RWPE2 (cell line): ENCODE results near the gene FAM107B.

Source experiments
- ATAC-seq: fragments of 200-7000 bp; cut with Tn5 transposase; 3 replicates; pipeline ENCODE4 v1.9.1; 2021; ENCODE audit warnings: low read depth
- DNase-seq: peaks from one replicate; pipeline ENCODE4 v3.0.0-alpha.2; 2020; ENCODE audit warnings: low spot score
- H3K27ac ChIP-seq: fragments of 450-650 bp; 2 replicates; pipeline ENCODE4 v1.5.1; 2017; ENCODE audit warnings: mild to moderate bottlenecking; ENCODE audit not compliant: poor library complexity, severe bottlenecking
- H3K27me3 ChIP-seq: fragments of 250-450 bp; sonication (Bioruptor Pico); 2 replicates; pipeline ENCODE4 v1.5.1; 2021; ENCODE audit warnings: mild to moderate bottlenecking, moderate library complexity; ENCODE audit not compliant: insufficient read depth, poor library complexity, severe bottlenecking
- H3K36me3 ChIP-seq: fragments of 250-450 bp; sonication (Bioruptor Pico); 2 replicates; pipeline ENCODE4 v1.5.1; 2020; ENCODE audit warnings: low read depth, mild to moderate bottlenecking, moderate library complexity
- H3K4me1 ChIP-seq: fragments of 250-450 bp; sonication (Bioruptor Pico); 2 replicates; pipeline ENCODE4 v1.5.1; 2021; ENCODE audit warnings: mild to moderate bottlenecking, moderate library complexity; ENCODE audit not compliant: insufficient read depth, poor library complexity, severe bottlenecking
- H3K4me3 ChIP-seq: fragments of 250-450 bp; sonication (Bioruptor Pico); 2 replicates; pipeline ENCODE4 v1.5.1; 2021; ENCODE audit warnings: mild to moderate bottlenecking, moderate library complexity; ENCODE audit not compliant: severe bottlenecking
- H3K9me3 ChIP-seq: fragments of 250-450 bp; sonication (Bioruptor Pico); 2 replicates; pipeline ENCODE4 v1.5.1; 2021; ENCODE audit warnings: mild to moderate bottlenecking, moderate library complexity; ENCODE audit not compliant: severe bottlenecking
- TF ChIP-seq, protein P1 (sequence below): fragments of 450-650 bp; IDR thresholded peaks from one replicate; pipeline ENCODE4 v1.5.1; 2017; ENCODE audit warnings: mild to moderate bottlenecking, moderate library complexity; ENCODE audit not compliant: poor library complexity, severe bottlenecking

FAM107B gene

DNA sequence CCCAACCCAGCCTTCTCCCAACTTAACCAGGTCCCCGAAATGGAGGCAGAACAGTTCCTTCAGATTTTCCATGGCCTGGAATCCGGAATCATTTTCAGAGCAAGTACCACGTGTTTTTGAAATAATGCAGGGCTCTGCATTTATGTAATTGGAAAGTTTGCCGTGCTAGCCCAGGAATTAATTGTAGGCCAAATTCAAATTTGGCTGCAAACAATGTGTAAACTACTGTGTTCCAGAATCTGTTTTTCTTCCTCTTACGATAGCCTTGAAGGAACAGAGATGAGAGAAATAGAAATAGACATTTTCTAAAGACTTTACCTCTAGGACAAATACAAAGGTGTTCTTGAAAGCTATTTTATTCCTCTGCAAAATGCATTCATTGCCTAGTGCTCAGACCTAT lies 77.4 kb downstream of the FAM107B start:
- Histone ChIP-seq H3K36me3 (no peaks in the 10 kb centered on the region), H3K27ac (no peak overlapping the region), H3K9me3 (no peaks in the 10 kb centered on the region), H3K4me1 (no peaks in the 10 kb centered on the region), H3K4me3 (no peak overlapping the region), H3K27me3 (no peaks in the 10 kb centered on the region)
- ATAC-seq (no peak), DNase-seq (no peak)
- TF ChIP-seq, protein P1, sequence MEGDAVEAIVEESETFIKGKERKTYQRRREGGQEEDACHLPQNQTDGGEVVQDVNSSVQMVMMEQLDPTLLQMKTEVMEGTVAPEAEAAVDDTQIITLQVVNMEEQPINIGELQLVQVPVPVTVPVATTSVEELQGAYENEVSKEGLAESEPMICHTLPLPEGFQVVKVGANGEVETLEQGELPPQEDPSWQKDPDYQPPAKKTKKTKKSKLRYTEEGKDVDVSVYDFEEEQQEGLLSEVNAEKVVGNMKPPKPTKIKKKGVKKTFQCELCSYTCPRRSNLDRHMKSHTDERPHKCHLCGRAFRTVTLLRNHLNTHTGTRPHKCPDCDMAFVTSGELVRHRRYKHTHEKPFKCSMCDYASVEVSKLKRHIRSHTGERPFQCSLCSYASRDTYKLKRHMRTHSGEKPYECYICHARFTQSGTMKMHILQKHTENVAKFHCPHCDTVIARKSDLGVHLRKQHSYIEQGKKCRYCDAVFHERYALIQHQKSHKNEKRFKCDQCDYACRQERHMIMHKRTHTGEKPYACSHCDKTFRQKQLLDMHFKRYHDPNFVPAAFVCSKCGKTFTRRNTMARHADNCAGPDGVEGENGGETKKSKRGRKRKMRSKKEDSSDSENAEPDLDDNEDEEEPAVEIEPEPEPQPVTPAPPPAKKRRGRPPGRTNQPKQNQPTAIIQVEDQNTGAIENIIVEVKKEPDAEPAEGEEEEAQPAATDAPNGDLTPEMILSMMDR: no peak

DNA sequence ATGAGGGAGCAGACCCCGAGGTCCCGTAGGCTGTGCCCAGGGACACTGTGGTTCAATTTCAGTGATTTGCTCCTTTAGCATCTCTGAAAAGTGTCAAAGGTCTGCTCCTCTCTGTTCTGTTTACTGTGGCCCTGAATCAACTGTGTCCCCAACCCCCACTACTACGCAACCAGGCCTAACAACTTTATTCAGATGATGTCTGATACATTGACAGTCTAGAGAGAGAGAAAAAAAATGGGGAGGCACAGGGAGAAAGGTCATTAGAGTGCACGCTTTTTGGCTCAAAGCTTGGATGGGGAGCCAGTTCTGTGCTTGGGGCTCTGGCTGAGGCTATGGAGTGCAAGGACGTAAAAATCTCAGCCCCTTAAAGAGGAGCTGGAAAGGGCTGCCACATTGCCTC lies 77.9 kb downstream of the FAM107B start:
- no peaks in the 10 kb centered on the region for H3K9me3 ChIP-seq
- no peaks in the 10 kb centered on the region for H3K36me3 ChIP-seq
- H3K4me3 ChIP-seq: no peak overlapping the region
- DNase-seq (no peak), ATAC-seq (no peak)
- no peaks in the 10 kb centered on the region for H3K27me3 ChIP-seq
- TF ChIP-seq, protein P1: no peak
- H3K4me1 ChIP-seq: no peaks in the 10 kb centered on the region
- no peak overlapping the region for H3K27ac ChIP-seq

DNA sequence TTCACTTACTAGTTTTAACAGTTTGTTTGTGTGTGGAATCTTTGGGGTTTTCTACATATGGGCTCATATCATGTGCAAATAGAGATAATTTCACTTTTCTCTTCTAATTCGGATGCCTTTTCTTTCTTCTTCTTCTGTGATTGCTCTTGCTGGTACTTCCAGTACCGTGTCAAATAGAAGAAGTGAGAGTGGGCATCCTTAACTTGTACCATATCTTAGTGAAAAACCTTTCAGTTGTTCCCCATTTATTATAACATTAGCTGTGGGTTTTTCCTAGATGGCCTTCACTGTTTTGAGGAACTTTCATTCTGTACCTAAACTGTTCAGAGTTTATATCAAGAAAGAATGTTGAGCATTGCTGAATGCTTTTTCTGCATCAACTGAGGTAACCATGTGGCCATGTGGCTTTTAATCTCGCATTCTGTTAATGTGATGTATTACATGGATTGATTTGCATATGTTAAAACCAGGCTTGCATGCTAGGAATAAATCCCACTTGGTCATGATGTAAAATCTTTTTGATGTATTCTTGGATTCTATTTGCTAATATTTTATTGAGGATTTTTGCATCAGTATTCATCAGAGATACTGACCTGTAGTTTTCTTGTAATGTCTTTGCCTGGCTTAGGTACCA lies 78.7 kb downstream of the FAM107B start:
- H3K27me3 ChIP-seq: no peaks in the 10 kb centered on the region
- DNase-seq (no peak), ATAC-seq (no peak)

DNA sequence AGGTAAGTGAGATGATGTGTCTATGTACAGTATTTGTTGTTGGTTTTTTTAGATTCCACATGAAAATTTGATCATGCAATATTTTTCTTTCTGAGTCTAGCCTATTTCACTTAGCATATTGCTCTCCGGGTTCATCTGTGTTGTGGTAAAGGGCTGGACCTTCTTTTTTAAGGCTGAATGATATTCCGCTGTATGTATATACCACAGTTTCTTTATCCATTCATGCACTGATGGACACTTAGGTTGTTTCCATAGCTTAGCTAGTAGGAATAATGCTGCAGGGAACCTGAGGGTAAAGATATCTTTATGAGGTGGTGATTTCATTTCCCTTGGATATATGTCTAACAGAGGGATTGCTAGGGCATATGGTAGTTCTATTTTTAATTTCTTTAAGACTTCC lies 80.8 kb downstream of the FAM107B start:
- TF ChIP-seq, protein P1: no peak

More for the DNA sequence above, 78.7 kb downstream of the FAM107B start:
- TF ChIP-seq, protein P1: no peak
- no peak overlapping the region for H3K27ac ChIP-seq
- H3K4me1 ChIP-seq: no peaks in the 10 kb centered on the region
- H3K36me3 ChIP-seq: no peaks in the 10 kb centered on the region
- H3K4me3 ChIP-seq: no peak overlapping the region
- no peaks in the 10 kb centered on the region for H3K9me3 ChIP-seq

DNA sequence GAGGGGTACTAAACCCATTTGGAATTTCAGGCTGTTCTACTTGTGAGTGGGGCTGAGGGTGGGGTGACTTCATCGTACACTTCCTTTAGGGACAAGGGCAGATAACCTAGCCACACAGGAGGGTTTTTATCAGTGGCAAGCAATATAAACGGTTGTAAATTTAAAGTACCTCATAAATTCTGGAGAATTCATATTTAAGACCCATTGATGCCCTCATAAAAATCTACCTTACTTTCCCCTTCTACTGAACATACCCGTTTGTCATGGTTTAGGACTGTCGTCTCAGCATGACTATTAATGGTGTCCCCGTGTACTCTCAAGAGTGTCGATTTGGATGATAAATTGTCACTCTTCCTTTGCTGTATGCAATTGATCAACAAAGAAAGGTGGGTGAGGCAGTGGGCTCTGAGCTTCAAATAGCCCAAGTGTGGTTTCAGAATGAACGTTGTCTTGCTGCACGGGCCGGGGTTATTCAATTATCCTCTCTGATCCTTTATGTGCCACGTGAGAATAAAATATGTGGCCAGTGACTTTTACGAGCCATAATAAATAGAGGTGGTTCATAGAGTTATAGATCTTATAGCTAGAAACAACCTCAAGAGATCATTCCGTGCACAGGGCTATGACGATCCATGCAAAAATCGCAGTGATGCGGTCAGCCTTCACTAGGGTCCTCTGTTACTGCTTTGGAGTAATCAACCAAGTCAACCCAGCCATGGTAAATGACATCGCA lies 82.2 kb downstream of the FAM107B start:
- TF ChIP-seq, protein P1: no peak
- no peaks in the 10 kb centered on the region for H3K27me3 ChIP-seq
- no peak overlapping the region for H3K27ac ChIP-seq
- no peak overlapping the region for H3K4me3 ChIP-seq
- no peak for ATAC-seq
- no peaks in the 10 kb centered on the region for H3K9me3 ChIP-seq
- no peaks in the 10 kb centered on the region for H3K4me1 ChIP-seq
- no peak for DNase-seq
- no peaks in the 10 kb centered on the region for H3K36me3 ChIP-seq

More for the DNA sequence above, 80.8 kb downstream of the FAM107B start:
- ATAC-seq (no peak), DNase-seq (no peak)
- Histone ChIP-seq H3K4me1 (no peaks in the 10 kb centered on the region), H3K27ac (no peak overlapping the region), H3K9me3 (no peaks in the 10 kb centered on the region), H3K4me3 (no peak overlapping the region), H3K36me3 (no peaks in the 10 kb centered on the region), H3K27me3 (no peaks in the 10 kb centered on the region)
